IMR-90 (cell line): ENCODE data around the gene ZNF776. TPM values are rescaled to one million over a fixed set of nuclear protein-coding genes. Genes with fewer than 3 reads are reported as not detected.

Experiments used
- polyA plus RNA-seq, 3 experiments: library from polyadenylated mRNA; depleted of rRNA; stranded (reverse); fragments of >200 nt; gene quantifications; 2 replicates each; pipeline ENCODE4 v1.2.3, GENCODE V29; 2012; ENCODE audit warnings: low replicate concordance in 1 of 3
- total RNA-seq: library from RNA; depleted of rRNA; stranded (reverse); fragments of >200 nt; gene quantifications from 2 replicates; pipeline ENCODE4 v1.2.3, GENCODE V29; 2012; rRNA removed

Gene ZNF776
- total and polyA plus RNA-seq, 2 of the 4 experiments (the other 2 are of a cell fraction) = 4.3 to 14.3 TPM

Other genes starting within 250 kb of the ZNF776 start
- gene ZNF773, start 246.9 kb upstream of the ZNF776 start, total RNA-seq = 11.9 and 13.3 TPM in 2 replicates
- 4.3 and 5.5 TPM in 2 replicates for gene ZNF773, start 246.9 kb upstream of the ZNF776 start, polyA plus RNA-seq (2012; rRNA removed)
- 6.9 and 8.6 TPM in 2 replicates for gene ZNF549, start 219.5 kb upstream of the ZNF776 start, total RNA-seq
- 2.1 and 2.4 TPM in 2 replicates for gene ZNF549, start 219.5 kb upstream of the ZNF776 start, polyA plus RNA-seq (2012; rRNA removed)
- 6.9 and 12.5 TPM in 2 replicates for gene ZNF550, start 187.0 kb upstream of the ZNF776 start, total RNA-seq
- gene ZNF550, start 187.0 kb upstream of the ZNF776 start, polyA plus RNA-seq (2012; rRNA removed) = 4.2 and 5.7 TPM in 2 replicates
- gene ZNF416, start 167.9 kb upstream of the ZNF776 start, total RNA-seq = 6.1 and 8.1 TPM in 2 replicates
- gene ZNF416, start 167.9 kb upstream of the ZNF776 start, polyA plus RNA-seq (2012; rRNA removed) = 2.3 and 2.6 TPM in 2 replicates
- 9.2 and 11.8 TPM in 2 replicates for gene ZIK1, start 162.7 kb upstream of the ZNF776 start, total RNA-seq
- 3.5 and 4.1 TPM in 2 replicates for gene ZIK1, start 162.7 kb upstream of the ZNF776 start, polyA plus RNA-seq (2012; rRNA removed)
- 4.4 and 6.6 TPM in 2 replicates for gene ZNF530, start 146.9 kb upstream of the ZNF776 start, total RNA-seq
- 2.9 and 3.0 TPM in 2 replicates for gene ZNF530, start 146.9 kb upstream of the ZNF776 start, polyA plus RNA-seq (2012; rRNA removed)
- 31.0 and 31.1 TPM in 2 replicates for gene ZNF134, start 132.6 kb upstream of the ZNF776 start, total RNA-seq
- gene ZNF134, start 132.6 kb upstream of the ZNF776 start, polyA plus RNA-seq (2012; rRNA removed) = 6.0 and 6.2 TPM in 2 replicates
- gene ZNF211, start 113.6 kb upstream of the ZNF776 start, total RNA-seq = 9.2 and 13.1 TPM in 2 replicates
- gene ZNF211, start 113.6 kb upstream of the ZNF776 start, polyA plus RNA-seq (2012; rRNA removed) = 6.5 and 8.7 TPM in 2 replicates
- not detected in 2 replicates for gene ZSCAN4, start 77.9 kb upstream of the ZNF776 start, total RNA-seq
- not detected in 2 replicates for gene ZSCAN4, start 77.9 kb upstream of the ZNF776 start, polyA plus RNA-seq (2012; rRNA removed)
- gene ZNF551, start 64.8 kb upstream of the ZNF776 start, total RNA-seq = 13.9 and 14.7 TPM in 2 replicates
- 2.6 and 3.3 TPM in 2 replicates for gene ZNF551, start 64.8 kb upstream of the ZNF776 start, polyA plus RNA-seq (2012; rRNA removed)
- 1.9 and 2.9 TPM in 2 replicates for gene ZNF154, start 37.6 kb upstream of the ZNF776 start, total RNA-seq
- 1.5 and 2.2 TPM in 2 replicates for gene ZNF154, start 37.6 kb upstream of the ZNF776 start, polyA plus RNA-seq (2012; rRNA removed)
- 13.3 and 14.9 TPM in 2 replicates for gene ZNF671, start 19.2 kb upstream of the ZNF776 start, total RNA-seq
- gene ZNF671, start 19.2 kb upstream of the ZNF776 start, polyA plus RNA-seq (2012; rRNA removed) = 3.1 and 4.1 TPM in 2 replicates
- 17.2 and 18.6 TPM in 2 replicates for gene ZNF586, start 22.9 kb downstream of the ZNF776 start, total RNA-seq
- 5.5 and 5.6 TPM in 2 replicates for gene ZNF586, start 22.9 kb downstream of the ZNF776 start, polyA plus RNA-seq (2012; rRNA removed)
- 4.7 and 5.0 TPM in 2 replicates for gene ZNF552, start 68.1 kb downstream of the ZNF776 start, total RNA-seq
- gene ZNF552, start 68.1 kb downstream of the ZNF776 start, polyA plus RNA-seq (2012; rRNA removed) = 1.8 and 2.8 TPM in 2 replicates
- 32.2 and 33.9 TPM in 2 replicates for gene ZNF587B, start 83.5 kb downstream of the ZNF776 start, total RNA-seq
- gene ZNF587B, start 83.5 kb downstream of the ZNF776 start, polyA plus RNA-seq (2012; rRNA removed) = 2.5 and 3.7 TPM in 2 replicates
- 32.5 and 43.7 TPM in 2 replicates for gene ZNF587, start 103.0 kb downstream of the ZNF776 start, total RNA-seq
- 11.2 and 14.0 TPM in 2 replicates for gene ZNF587, start 103.0 kb downstream of the ZNF776 start, polyA plus RNA-seq (2012; rRNA removed)
- gene ZNF814, start 142.2 kb downstream of the ZNF776 start, total RNA-seq = 5.9 and 6.9 TPM in 2 replicates
- 3.9 and 4.5 TPM in 2 replicates for gene ZNF814, start 142.2 kb downstream of the ZNF776 start, polyA plus RNA-seq (2012; rRNA removed)
- gene ZNF417, start 169.8 kb downstream of the ZNF776 start, total RNA-seq = 20.8 and 23.1 TPM in 2 replicates
- 3.1 and 4.0 TPM in 2 replicates for gene ZNF417, start 169.8 kb downstream of the ZNF776 start, polyA plus RNA-seq (2012; rRNA removed)
- gene ZNF418, start 188.6 kb downstream of the ZNF776 start, total RNA-seq = 3.4 and 4.2 TPM in 2 replicates
- gene ZNF418, start 188.6 kb downstream of the ZNF776 start, polyA plus RNA-seq (2012; rRNA removed) = 1.0 and 2.1 TPM in 2 replicates
- 6.1 and 7.0 TPM in 2 replicates for gene ZNF256, start 200.9 kb downstream of the ZNF776 start, total RNA-seq
- gene ZNF256, start 200.9 kb downstream of the ZNF776 start, polyA plus RNA-seq (2012; rRNA removed) = 2.3 and 3.0 TPM in 2 replicates
- not detected in 2 replicates for gene C19orf18, start 227.7 kb downstream of the ZNF776 start, total RNA-seq
- gene C19orf18, start 227.7 kb downstream of the ZNF776 start, polyA plus RNA-seq (2012; rRNA removed) = 0.15 TPM in 1 of 2 replicates, not detected in the other